OCI-LY7 (cell line): ENCODE data around the gene NFE2L1.
"Not testable (repeated sequence)": the region's sequence is repeated elsewhere in the genome, so short reads cannot be mapped to it uniquely, and the experiment has no call there.

Source experiments
- CTCF ChIP-seq: fragments of 200-600 bp; sonication (generic); conservative IDR thresholded peaks from 2 replicates; pipeline ENCODE4 v1.5.1; 2014; ENCODE audit warnings: mild to moderate bottlenecking, antibody characterized with exemption, low read length, moderate library complexity, mixed read lengths
- EZH2phosphoT487 ChIP-seq: fragments of 200-600 bp; sonication (generic); IDR thresholded peaks from 2 replicates; pipeline ENCODE4 v1.6.1; 2018; ENCODE audit warnings: low read depth, borderline replicate concordance, mild to moderate bottlenecking, mixed run types, antibody characterized with exemption, low read length, moderate library complexity, mixed read lengths

DNA sequence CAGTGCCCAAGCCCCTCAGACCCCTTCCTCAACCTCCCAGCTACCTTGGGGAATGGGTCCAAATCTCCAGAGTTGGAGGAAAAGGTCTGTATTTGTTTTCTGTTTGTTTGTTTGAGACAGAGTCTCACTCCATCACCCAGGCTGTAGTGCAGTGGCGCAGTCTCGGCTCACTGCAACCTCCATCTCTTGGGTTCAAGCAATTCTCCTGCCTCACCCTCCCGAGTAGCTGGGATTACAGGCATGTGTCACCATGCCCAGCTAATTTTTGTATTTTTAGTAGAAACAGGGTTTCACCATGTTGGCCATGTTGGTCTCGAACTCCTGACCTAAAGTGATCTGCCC lies 30.4 kb upstream of the NFE2L1 start:
- not testable (repeated sequence) for TF ChIP-seq CTCF, EZH2phosphoT487
